Neural progenitor cell (in vitro differentiated cells): ENCODE data around the gene GSG1L.

ENCODE experiments used
- EZH2 ChIP-seq: fragments of 200-600 bp; sonication (generic); IDR thresholded peaks from 2 replicates; pipeline ENCODE4 v1.6.1; 2017; ENCODE audit warnings: antibody characterized with exemption, mild to moderate bottlenecking, moderate library complexity
- EZH2phosphoT487 ChIP-seq: fragments of 200-600 bp; sonication (generic); IDR thresholded peaks from 2 replicates; pipeline ENCODE4 v1.6.1; 2017; ENCODE audit warnings: antibody characterized with exemption
- TF ChIP-seq, protein P1 (sequence below): fragments of 200-600 bp; sonication (generic); IDR thresholded peaks from 2 replicates; pipeline ENCODE4 v1.5.1; 2017; ENCODE audit warnings: antibody characterized with exemption, mild to moderate bottlenecking

DNA sequence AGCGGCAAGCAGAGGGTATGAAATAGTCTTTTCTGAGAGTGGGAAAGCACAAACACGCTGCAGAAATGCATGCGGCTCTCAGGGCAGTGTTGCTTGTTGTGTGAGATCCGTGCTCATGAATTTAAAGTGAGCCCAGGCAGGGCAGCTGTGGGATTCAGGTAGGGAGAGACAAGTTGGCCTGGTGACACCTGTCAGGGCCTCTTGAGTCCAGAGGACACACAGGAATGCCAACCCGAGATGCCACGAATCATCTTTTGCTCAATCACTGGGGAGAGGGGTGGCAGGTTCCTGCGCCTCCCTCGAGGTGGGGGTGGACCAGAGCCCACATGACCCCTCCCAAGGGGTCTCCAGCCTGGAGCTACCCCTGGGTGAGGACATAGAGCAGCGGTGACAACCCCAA is 211.9 kb downstream of the GSG1L start:
- TF ChIP-seq, protein P1, sequence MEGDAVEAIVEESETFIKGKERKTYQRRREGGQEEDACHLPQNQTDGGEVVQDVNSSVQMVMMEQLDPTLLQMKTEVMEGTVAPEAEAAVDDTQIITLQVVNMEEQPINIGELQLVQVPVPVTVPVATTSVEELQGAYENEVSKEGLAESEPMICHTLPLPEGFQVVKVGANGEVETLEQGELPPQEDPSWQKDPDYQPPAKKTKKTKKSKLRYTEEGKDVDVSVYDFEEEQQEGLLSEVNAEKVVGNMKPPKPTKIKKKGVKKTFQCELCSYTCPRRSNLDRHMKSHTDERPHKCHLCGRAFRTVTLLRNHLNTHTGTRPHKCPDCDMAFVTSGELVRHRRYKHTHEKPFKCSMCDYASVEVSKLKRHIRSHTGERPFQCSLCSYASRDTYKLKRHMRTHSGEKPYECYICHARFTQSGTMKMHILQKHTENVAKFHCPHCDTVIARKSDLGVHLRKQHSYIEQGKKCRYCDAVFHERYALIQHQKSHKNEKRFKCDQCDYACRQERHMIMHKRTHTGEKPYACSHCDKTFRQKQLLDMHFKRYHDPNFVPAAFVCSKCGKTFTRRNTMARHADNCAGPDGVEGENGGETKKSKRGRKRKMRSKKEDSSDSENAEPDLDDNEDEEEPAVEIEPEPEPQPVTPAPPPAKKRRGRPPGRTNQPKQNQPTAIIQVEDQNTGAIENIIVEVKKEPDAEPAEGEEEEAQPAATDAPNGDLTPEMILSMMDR: no peak
- TF ChIP-seq EZH2: no peak
- TF ChIP-seq EZH2phosphoT487: no peak
